ENCODE data around the gene ATP6AP1.
"Not testable (repeated sequence)": the region's sequence is repeated elsewhere in the genome, so short reads cannot be mapped to it uniquely, and the experiment has no call there.

ATP6AP1 gene

GRCh38 chrX:154399527-154400368 lies 28.7 kb upstream of the ATP6AP1 start:
- no peak for DNase-seq

DNA sequence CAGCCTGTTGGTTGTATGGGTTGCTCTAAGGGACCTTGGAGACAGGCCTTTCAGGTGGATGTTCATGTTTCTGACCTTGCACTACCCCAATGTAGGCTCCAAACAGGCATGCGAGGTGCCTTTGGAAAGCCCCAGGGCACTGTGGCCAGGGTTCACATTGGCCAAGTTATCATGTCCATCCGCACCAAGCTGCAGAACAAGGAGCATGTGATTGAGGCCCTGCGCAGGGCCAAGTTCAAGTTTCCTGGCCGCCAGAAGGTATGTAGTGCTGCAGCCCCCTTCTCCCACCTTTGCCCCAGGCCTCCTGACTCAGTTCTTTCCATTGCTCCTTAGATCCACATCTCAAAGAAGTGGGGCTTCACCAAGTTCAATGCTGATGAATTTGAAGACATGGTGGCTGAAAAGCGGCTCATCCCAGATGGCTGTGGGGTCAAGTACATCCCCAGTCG lies 28.1 kb upstream of the ATP6AP1 start:
- DNase-seq, result not testable (repeated sequence)

DNA sequence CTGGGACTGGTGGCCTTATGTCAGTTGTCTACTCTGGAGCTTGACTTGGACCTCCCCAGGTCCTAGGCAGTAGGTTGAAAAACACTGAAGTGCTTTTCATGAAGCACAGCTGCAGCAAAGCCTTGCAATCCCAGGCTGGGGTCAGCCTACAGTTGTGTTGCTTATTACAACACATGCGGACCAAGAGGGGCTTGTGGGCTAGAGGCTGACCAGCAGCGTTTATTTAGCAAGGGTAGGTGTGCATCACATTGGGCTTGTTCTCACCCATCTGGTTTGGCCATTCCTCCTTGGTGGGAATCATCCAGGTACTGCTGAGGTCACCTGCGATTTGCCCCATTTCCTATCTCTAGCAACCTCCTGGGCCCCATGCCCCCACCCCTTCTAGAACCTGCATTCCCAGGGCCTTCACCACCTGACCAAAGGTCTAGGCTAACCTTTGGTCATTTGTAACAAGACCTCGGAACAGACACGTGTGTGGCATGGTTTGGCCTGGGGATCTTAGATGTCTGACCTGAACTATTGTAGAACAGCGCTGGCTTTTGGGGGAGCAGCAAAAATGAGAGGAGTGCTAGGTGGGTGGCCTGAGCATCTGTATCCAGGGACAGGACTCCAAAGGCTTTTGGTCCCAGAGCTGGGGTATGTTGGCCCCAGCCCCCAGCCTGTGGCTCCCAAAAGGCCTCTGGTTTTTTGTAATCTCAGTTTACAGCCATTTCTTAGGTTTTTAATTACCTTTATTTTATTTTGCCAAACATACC lies 27.3 kb upstream of the ATP6AP1 start:
- peak; percentile 45 for DNase-seq

- no peak for DNase-seq
Observed at GRCh38 chrX:154401918-154402621, 26.4 kb upstream of the ATP6AP1 start.

DNA sequence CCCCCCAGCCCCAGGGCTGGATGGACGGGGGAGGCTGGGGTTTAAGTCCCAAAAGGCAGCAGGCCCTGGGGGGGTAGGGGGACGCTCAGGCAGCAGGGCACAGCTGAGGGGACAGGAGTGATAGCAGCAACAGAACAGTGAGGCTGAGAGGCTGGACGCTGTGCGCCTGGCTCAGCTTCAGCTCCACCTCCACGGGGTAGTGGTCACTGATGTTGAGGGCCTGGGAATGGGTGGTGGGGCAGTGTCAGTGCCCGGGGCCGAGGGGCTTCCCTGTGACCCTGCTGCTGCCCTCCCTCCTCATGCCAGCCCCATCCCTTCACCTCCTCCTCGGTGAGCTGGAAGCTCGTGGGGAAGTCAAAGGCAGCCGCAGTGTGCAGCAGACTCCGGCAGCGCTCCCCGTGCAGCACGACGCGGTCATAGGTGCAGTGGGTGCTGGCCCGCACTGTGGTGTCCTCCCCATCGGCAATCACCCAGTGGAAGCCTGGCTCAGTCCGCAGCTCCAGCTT lies 25.8 kb upstream of the ATP6AP1 start:
- DNase-seq, result no peak

DNA sequence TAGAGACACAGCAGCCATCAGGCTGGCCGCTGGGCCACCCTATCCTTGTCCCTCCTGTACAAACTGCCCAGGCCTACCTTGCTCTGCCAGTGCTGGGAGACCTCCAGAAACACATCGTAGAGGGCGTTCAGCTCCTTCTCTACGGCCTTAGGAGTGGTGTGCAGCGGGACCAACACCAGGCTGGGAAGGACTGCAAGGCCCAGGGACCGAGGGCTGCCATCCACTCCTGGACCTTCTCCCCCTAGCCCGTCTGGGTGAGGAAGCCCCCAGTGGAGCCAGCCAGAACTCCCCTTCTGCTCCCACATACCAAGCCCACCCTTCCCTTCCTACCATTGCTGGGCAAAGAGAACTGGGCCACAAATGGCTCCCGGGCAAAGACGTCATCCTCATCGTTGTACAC lies 25.3 kb upstream of the ATP6AP1 start:
- no peak for DNase-seq

DNA sequence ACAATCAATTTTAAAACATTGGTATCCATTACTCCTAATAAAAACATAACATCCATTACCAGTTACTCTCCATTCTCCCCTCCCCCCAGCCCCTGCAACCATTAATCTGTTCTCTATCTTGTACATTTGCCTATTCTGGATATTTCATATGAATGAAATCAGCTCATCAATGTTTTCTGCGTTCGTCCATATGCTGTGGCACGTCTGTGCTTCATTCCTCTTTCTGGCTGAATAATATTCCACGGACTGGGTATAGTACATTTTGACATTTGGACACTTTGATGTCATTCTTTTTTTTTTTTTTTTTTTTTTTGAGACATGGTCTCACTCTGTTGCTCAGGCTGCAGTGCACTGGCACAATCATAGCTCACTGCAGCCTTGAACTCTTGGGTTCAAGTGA lies 24.6 kb upstream of the ATP6AP1 start:
- DNase-seq, result no peak

DNA sequence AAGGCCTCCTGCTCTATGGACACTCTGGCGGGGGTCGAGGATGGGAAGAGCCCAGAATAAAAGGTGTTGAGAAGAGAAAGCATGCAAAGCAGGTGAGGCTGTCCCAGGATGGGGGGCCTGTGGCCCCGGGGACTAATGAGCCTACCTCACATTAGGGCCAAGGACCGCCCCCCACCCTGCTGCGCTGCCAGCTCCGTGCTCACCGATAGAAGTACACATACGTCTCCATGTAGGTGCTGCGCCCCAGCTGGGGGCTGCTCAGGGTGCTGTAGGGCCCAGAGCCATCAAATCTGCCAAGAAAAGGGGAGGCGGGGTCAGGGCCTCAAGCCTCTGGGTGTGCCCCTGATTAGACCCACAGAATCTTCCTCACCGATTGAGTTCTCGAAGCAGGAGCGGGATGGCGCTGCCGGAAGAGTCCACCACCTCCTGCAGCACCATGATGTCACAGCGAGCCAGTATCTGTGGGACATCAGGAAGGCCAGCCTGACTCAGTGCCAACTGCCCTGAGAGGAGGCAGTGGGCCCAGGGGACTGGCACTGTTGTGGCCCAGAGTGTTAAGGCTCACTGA lies 23.8 kb upstream of the ATP6AP1 start:
- DNase-seq, result no peak

GRCh38 chrX:154408659-154409221 lies 19.7 kb upstream of the ATP6AP1 start:
- DNase-seq, result no peak

DNA sequence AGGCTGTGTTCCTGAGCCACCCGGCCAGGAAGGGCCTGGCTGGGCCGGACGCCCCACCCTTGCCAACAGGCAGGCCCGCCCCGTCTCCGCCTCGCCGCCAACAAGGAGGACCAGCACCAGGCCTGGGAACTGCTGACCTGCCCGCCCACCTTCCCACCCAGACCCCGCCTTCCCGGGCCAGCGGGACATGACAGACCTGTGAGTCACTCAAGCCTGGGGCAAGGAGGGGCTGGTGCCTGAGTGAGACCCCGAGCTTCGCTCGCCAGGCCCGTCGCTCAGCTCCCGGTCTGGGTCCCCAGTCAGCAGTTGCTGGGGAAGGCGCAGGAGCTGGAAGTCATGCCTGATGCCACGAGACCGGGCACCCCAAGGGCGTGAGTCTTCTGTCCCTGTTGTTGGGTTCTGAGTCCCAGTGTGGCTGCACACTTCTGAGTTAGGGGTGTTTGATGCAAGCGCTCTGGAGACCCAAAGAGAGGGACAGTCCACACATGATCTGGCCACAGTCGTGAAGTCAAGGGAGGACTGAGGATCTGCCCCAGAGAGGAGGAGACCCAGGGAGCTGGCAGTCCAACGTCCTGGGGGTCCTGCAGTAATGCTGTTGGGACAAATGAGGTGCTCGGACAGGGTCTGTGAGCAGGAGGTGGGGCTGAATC lies 19.1 kb upstream of the ATP6AP1 start, which contains the start of gene DNASE1L1:
Gene DNASE1L1, minus strand, starts transcription at position 33 of the 650 bp plus-strand sequence. CDS start 3,686 bp downstream, outside the sequence.
- DNase-seq, result peak; percentile 84

DNA sequence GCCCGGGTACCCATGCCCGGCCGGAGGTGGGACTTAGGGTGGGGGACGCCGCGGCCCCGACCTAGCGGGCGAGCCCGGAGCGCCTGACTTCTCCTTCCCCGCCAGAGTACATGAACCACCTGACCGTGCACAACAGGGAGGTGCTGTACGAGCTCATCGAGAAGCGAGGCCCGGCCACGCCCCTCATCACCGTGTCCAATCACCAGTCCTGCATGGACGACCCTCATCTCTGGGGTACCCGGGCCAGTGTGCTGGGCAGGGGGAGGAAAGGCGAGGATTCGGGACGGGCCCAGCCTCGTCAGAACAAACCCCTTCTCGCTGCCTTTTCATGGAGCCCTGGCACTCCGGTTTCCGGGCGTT lies 16.5 kb upstream of the ATP6AP1 start:
- DNase-seq, result peak; percentile 20

DNA sequence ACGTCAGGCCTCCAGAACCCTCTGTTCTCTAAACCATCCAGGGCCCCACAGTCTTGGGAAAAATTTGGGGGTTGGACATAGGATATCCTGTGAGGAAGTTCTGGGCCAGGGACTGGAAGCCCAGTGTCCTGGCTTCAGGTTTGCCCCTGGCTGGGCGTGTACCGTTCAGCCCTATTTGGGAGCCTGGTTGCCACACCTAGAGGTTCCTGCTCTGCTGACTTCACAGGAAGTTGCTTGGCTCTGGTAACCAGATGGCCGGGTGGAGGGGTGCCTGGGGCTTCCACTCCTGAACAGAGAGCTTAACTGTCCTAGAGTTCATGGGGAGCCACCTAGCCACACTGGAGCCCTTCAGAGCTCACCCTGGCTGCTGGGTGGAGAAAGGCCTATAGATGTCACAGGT lies 16.0 kb upstream of the ATP6AP1 start:
- DNase-seq, result no peak

DNA sequence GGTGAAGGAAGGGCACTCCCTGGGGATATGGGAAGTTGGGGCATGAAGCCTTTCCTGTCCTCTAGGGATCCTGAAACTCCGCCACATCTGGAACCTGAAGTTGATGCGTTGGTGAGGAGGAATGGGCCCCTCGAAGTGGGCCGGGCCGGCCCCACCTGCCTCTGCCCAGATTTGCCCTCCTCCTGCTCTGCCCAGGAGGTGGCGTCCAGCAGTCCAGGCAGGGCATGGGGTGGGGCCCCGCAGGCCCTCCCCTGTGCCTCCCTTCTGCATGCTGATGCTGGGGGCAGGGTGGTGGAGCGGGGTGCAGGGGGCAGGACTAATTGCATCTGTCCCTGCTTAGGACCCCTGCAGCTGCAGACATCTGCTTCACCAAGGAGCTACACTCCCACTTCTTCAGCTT lies 15.3 kb upstream of the ATP6AP1 start:
- DNase-seq, result no peak

- DNase-seq, result no peak
Observed at GRCh38 chrX:154417157-154417556, 11.3 kb upstream of the ATP6AP1 start.

DNA sequence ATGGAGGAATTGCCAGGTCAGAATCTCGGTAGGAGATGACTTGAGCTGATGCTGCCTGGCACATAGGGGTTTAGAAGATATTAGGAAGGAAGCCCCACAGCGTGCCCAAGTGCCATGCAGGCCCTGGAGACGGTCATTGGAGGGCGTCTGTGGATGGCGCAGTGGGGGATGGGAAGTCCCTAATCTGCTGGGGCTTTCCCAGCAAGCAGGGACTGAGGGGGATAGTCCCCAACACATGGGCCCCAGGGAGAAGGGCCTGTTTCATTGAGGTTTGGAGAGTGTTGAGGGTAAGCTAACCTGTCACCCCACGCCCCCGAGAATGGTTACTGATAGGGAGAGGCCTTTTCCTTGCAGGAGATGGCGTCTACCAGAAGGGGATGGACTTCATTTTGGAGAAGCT lies 9.3 kb upstream of the ATP6AP1 start:
- no peak for DNase-seq

GRCh38 chrX:154419688-154420401 lies 8.6 kb upstream of the ATP6AP1 start:
- no peak for DNase-seq

DNA sequence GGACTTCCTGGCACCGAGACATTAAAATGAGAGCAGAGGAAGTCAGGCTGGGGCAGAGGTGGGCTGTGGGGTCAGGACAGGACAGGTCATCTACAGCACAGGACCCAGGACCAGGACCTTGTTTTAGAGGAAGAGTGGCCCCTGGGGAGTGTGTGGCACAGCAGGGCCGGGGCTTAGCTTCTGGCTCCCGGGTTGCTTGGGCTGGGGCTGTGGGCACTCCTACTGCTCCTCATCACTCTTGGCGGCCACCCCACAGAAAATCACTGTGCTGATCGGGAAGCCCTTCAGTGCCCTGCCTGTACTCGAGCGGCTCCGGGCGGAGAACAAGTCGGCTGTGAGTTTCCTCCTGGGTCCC lies 8.1 kb upstream of the ATP6AP1 start:
- DNase-seq, result no peak

DNA sequence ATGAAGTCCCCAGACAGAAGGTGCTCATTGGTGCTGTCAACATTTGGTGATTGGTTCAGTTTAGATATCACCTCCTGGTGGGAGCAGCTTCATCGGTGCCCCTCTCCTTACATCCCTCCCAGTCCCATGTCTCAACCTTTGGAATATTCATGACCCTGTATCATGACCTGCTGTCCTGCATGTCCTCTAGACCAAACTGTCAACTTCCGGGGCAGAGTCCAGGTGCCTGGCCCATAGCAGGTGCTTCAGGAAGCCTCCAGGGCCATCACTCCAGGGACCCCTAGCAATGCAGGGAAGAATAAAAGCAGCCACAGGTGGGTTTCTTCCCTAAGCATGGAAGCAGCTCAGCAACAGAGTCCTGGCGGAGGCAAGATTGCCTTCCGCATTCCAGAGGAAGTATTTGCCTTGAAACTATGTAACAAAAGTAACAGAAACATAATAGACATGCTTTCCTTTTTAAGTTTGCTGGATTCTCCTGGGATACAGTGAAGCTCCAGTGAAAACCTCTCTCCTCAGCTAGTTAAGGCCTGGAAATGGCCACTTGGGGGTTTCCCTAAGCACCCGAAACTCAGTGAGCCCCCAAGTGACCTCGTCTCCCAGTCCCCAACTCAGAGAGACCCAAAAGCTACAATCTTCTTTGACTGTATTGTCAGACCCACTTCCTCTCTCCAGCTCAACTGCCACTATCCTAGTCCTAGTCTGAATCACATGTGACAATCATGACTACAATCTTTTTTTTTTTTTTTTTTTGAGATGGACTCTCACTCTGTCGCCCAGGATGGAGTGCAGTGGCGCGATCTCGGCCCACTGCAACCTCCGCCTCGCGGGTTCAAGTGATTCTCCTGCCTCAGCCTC lies 1.3 kb upstream of the ATP6AP1 start:
- no peak for DNase-seq

- no peak for DNase-seq
Observed at GRCh38 chrX:154429711-154430110, 1.2 kb downstream of the ATP6AP1 start.

GRCh38 chrX:154430479-154430878 lies 2.0 kb downstream of the ATP6AP1 start:
- no peak for DNase-seq

Data from fibroblast of skin of scalp (primary cell).